HG03175 (cell line): ENCODE measurements around the gene AOC1.
"Not testable (repeated sequence)": the region's sequence is repeated elsewhere in the genome, so short reads cannot be mapped to it uniquely, and the experiment has no call there.

ENCODE experiments used
- ATAC-seq: cut with Tn5 transposase; IDR thresholded peaks from one replicate; pipeline ENCODE4 v1.9.1; 2021; ENCODE audit warnings: mild to moderate bottlenecking, moderate library complexity; ENCODE audit not compliant: unreplicated experiment

Gene AOC1

GRCh38 chr7:150852371-150852905 lies at the start of gene AOC1:
TSS of gene AOC1 (plus strand) at chr7:150852517. CDS start at chr7:150856471, 3,954 bp downstream.
- no peak for ATAC-seq

- no peak for ATAC-seq
These were observed 49.0 kb upstream of the AOC1 start for GRCh38 chr7:150803161-150803860.

- no peak for ATAC-seq
These were observed 47.5 kb upstream of the AOC1 start for GRCh38 chr7:150804802-150805201.

- no peak for ATAC-seq
These were observed 46.5 kb upstream of the AOC1 start for GRCh38 chr7:150805864-150806263.

- ATAC-seq = no peak
These were observed 45.9 kb upstream of the AOC1 start for GRCh38 chr7:150806454-150806853.

- no peak for ATAC-seq
These were observed 45.5 kb upstream of the AOC1 start for GRCh38 chr7:150806863-150807262.

GRCh38 chr7:150807616-150808438 lies 44.5 kb upstream of the AOC1 start:
- not testable (repeated sequence) for ATAC-seq

GRCh38 chr7:150814328-150815001 lies 37.9 kb upstream of the AOC1 start:
- no peak for ATAC-seq

GRCh38 chr7:150818971-150819370 lies 33.3 kb upstream of the AOC1 start:
- no peak for ATAC-seq

- ATAC-seq = no peak
These were observed 32.2 kb upstream of the AOC1 start for GRCh38 chr7:150820148-150820547.

GRCh38 chr7:150820578-150821198 lies 31.6 kb upstream of the AOC1 start:
- no peak for ATAC-seq

GRCh38 chr7:150823043-150823442 lies 29.3 kb upstream of the AOC1 start:
- ATAC-seq = no peak

GRCh38 chr7:150823484-150824126 lies 28.7 kb upstream of the AOC1 start:
- ATAC-seq = no peak

- ATAC-seq = no peak
These were observed 27.7 kb upstream of the AOC1 start for GRCh38 chr7:150824379-150825177.

- no peak for ATAC-seq
These were observed 26.1 kb upstream of the AOC1 start for GRCh38 chr7:150826061-150826849.

GRCh38 chr7:150828384-150828783 lies 23.9 kb upstream of the AOC1 start:
- no peak for ATAC-seq

- no peak for ATAC-seq
These were observed 22.9 kb upstream of the AOC1 start for GRCh38 chr7:150829426-150829825.

GRCh38 chr7:150830937-150831336 lies 21.4 kb upstream of the AOC1 start:
- ATAC-seq = no peak

- no peak for ATAC-seq
These were observed 20.5 kb upstream of the AOC1 start for GRCh38 chr7:150831851-150832250.
